Memory B cell (primary cell): ENCODE data around the gene PHACTR1.
"Not testable (repeated sequence)": the region's sequence is repeated elsewhere in the genome, so short reads cannot be mapped to it uniquely, and the experiment has no call there.

Source experiments
- ATAC-seq: fragments of 150-1000 bp; cut with Tn5 transposase; 2 replicates; pipeline ENCODE4 v1.10.0; 2021; ENCODE audit warnings: low read depth, mild to moderate bottlenecking, moderate library complexity
- DNase-seq, 2 donors: peaks; one replicate each; pipeline ENCODE4 v3.0.0; 2022; ENCODE audit warnings: low spot score in 2 of 2
- H3K27ac Mint-ChIP-seq: one replicate; pipeline ENCODE4 v1.8.0; 2022; ENCODE audit warnings: mild to moderate bottlenecking, moderate library complexity, mixed read lengths
- H3K27me3 Mint-ChIP-seq: one replicate; pipeline ENCODE4 v1.8.0; 2022; ENCODE audit warnings: mixed read lengths
- H3K36me3 Mint-ChIP-seq: one replicate; pipeline ENCODE4 v1.8.0; 2022; ENCODE audit warnings: mild to moderate bottlenecking, mixed read lengths
- H3K4me1 Mint-ChIP-seq: one replicate; pipeline ENCODE4 v1.8.0; 2022; ENCODE audit warnings: mixed read lengths
- H3K4me3 Mint-ChIP-seq: one replicate; pipeline ENCODE4 v1.8.0; 2022; ENCODE audit warnings: mild to moderate bottlenecking, moderate library complexity, mixed read lengths
- H3K9me3 Mint-ChIP-seq: one replicate; pipeline ENCODE4 v1.8.0; 2022; ENCODE audit warnings: mixed read lengths

Gene PHACTR1

GRCh38 chr6:13229205-13230085 is 512.9 kb downstream of the PHACTR1 start:
- Mint-ChIP-seq H3K9me3 (peaks cover 2% of the 10 kb centered on the region), H3K4me3 (peak overlapping the region; percentile 54), H3K27ac (no peak overlapping the region), H3K36me3 (peaks cover 2% of the 10 kb centered on the region), H3K27me3 (peaks cover 20% of the 10 kb centered on the region), H3K4me1 (peaks cover 15% of the 10 kb centered on the region)
- ATAC-seq (peak; percentile 93), DNase-seq (peak; percentile 36 to 46)

GRCh38 chr6:13233106-13233505 is 516.5 kb downstream of the PHACTR1 start:
- no peak overlapping the region for H3K4me3 Mint-ChIP-seq
- DNase-seq = no peak
- H3K27ac Mint-ChIP-seq = no peak overlapping the region
- ATAC-seq = no peak
- peaks cover 2% of the 10 kb centered on the region for H3K9me3 Mint-ChIP-seq
- peaks cover 2% of the 10 kb centered on the region for H3K36me3 Mint-ChIP-seq
- peaks cover 13% of the 10 kb centered on the region for H3K27me3 Mint-ChIP-seq
- peaks cover 19% of the 10 kb centered on the region for H3K4me1 Mint-ChIP-seq

DNA sequence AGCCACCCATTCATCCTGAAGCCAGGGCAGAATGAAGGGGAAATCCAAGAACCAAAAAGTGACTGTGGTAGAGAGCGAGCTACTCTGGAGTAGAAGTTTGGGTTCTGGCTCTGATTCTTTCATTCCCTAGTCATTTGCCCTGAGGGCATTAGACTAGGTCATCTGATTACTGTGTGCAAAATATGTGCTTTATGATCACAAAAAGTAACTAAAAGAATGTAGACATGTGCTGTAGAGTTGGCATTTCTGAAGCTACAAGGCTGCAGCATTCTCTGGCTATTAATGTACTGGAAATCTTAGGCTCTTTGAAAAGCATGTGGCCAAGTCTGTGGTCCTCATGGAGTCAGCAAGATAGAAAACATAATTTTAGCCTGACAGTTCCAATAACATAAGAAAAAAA is 517.6 kb downstream of the PHACTR1 start:
- no peak overlapping the region for H3K27ac Mint-ChIP-seq

DNA sequence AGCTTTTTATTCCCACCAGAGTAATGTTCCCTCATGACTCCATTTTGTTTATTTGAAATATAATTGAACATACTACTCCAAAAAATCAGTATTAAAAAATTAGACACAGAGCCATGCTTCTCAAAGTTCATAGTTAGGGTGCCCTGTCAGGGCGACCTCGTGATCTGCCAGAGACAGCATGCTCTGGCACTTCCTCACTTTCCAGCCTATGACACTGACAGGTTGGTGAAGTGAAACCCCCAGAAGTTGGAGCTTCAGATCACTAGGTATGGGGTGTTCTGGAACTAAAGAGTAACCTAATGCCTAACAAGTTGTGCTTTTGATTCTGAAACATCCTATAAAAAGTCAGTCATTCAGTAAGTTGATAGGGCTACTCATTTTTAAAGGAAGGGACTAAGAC is 518.8 kb downstream of the PHACTR1 start:
- Mint-ChIP-seq H3K4me3 (no peak overlapping the region), H3K36me3 (peaks cover 2% of the 10 kb centered on the region), H3K9me3 (peaks cover 2% of the 10 kb centered on the region), H3K27ac (no peak overlapping the region), H3K27me3 (peaks cover 9% of the 10 kb centered on the region), H3K4me1 (peaks cover 13% of the 10 kb centered on the region)
- peak; percentile 99 for ATAC-seq
- no peak for DNase-seq

More for the DNA sequence above, 517.6 kb downstream of the PHACTR1 start:
- peaks cover 13% of the 10 kb centered on the region for H3K27me3 Mint-ChIP-seq
- H3K9me3 Mint-ChIP-seq = peaks cover 2% of the 10 kb centered on the region
- peaks cover 2% of the 10 kb centered on the region for H3K36me3 Mint-ChIP-seq
- ATAC-seq = no peak
- DNase-seq = no peak
- H3K4me3 Mint-ChIP-seq = no peak overlapping the region
- H3K4me1 Mint-ChIP-seq = peaks cover 19% of the 10 kb centered on the region

DNA sequence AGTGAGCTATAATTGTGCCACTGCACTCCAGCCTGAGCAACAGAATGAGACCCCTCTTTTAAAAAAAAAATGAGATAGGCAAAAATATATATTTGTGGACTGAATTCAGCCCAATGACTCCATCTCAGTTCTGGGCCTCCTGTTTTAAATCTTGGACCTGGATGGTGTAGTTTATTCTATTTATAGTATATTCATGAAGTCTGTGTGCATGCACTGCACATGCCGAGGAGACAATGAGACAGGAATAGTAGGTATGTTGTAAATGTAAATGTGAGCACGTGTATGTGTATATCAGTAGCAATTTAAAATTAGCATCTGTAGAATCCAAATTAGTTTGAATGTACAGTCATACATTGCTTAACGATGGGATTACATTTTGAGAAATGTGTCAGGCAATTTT is 520.8 kb downstream of the PHACTR1 start:
- Mint-ChIP-seq H3K9me3 (no peaks in the 10 kb centered on the region), H3K27me3 (peaks cover 9% of the 10 kb centered on the region), H3K27ac (no peak overlapping the region), H3K4me3 (no peak overlapping the region), H3K36me3 (no peaks in the 10 kb centered on the region), H3K4me1 (peaks cover 11% of the 10 kb centered on the region)
- DNase-seq (no peak), ATAC-seq (no peak)

- Mint-ChIP-seq H3K4me3 (no peak overlapping the region), H3K27ac (no peak overlapping the region), H3K4me1 (peaks cover 10% of the 10 kb centered on the region), H3K9me3 (no peaks in the 10 kb centered on the region), H3K36me3 (no peaks in the 10 kb centered on the region), H3K27me3 (peaks cover 5% of the 10 kb centered on the region)
- DNase-seq = no peak
- ATAC-seq = no peak
Measured at GRCh38 chr6:13238017-13238416, 521.5 kb downstream of the PHACTR1 start.

- H3K36me3 Mint-ChIP-seq = peaks cover 2% of the 10 kb centered on the region
- H3K27me3 Mint-ChIP-seq = peaks cover 4% of the 10 kb centered on the region
- H3K4me3 Mint-ChIP-seq = no peak overlapping the region
- ATAC-seq = no peak
- no peak for DNase-seq
- H3K4me1 Mint-ChIP-seq = peaks cover 10% of the 10 kb centered on the region
- no peak overlapping the region for H3K27ac Mint-ChIP-seq
- peaks cover 2% of the 10 kb centered on the region for H3K9me3 Mint-ChIP-seq
Measured at GRCh38 chr6:13238640-13239216, 522.2 kb downstream of the PHACTR1 start.

- no peak for DNase-seq
- Mint-ChIP-seq H3K36me3 (peaks cover 2% of the 10 kb centered on the region), H3K27me3 (peaks cover 5% of the 10 kb centered on the region), H3K4me3 (no peak overlapping the region), H3K27ac (no peak overlapping the region), H3K4me1 (peaks cover 10% of the 10 kb centered on the region), H3K9me3 (peaks cover 5% of the 10 kb centered on the region)
- no peak for ATAC-seq
Measured at GRCh38 chr6:13239530-13240455, 523.2 kb downstream of the PHACTR1 start.

DNA sequence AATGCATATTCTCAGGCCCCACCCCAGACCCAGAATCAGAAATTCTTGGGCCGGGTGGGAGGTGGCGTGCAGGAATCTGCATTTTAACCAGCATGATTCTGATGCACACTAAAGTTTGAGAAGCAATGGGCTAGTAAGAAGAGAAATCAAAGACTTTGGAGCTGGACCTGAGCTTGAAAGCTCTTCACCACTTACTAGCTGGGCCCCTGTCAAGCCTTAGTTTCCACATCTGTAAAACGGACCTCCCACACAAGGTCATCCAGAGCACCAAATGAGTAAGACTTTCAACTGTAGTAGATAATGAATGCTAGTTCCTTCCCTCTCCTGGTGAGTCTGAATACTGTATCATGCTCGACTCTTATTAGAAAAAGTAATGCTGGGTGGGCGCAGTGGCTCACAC is 524.8 kb downstream of the PHACTR1 start:
- ATAC-seq = no peak
- Mint-ChIP-seq H3K27ac (no peak overlapping the region), H3K4me1 (peaks cover 6% of the 10 kb centered on the region), H3K4me3 (no peak overlapping the region), H3K9me3 (peaks cover 5% of the 10 kb centered on the region), H3K27me3 (peaks cover 5% of the 10 kb centered on the region), H3K36me3 (peaks cover 2% of the 10 kb centered on the region)
- no peak for DNase-seq

GRCh38 chr6:13242178-13242577 is 525.6 kb downstream of the PHACTR1 start:
- Mint-ChIP-seq H3K27me3 (peaks cover 5% of the 10 kb centered on the region), H3K36me3 (peaks cover 2% of the 10 kb centered on the region), H3K27ac (no peak overlapping the region), H3K4me1 (peaks cover 6% of the 10 kb centered on the region), H3K9me3 (peaks cover 5% of the 10 kb centered on the region), H3K4me3 (no peak overlapping the region)
- DNase-seq (no peak), ATAC-seq (no peak)

DNA sequence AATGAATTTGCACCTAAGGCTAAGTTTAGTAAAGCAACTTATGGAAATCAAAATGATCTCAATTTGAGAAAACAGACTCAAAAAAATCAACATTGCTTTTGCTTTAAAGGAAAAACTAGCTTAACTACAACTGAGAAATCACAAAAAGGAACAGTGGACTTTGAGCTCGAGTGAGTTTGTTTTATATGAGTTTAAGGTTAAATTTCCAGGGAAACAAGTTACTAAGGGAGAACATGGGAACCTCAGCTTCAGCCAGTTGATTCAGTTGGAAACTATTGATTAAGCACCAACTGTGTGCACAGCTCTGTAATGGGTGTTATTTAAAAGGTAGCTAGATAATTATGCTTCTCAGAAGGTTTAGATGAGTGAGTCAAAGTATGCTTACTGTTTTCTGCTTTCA is 526.0 kb downstream of the PHACTR1 start:
- no peak overlapping the region for H3K4me3 Mint-ChIP-seq
- H3K27ac Mint-ChIP-seq = no peak overlapping the region
- ATAC-seq (no peak), DNase-seq (no peak)
- H3K36me3 Mint-ChIP-seq = peaks cover 2% of the 10 kb centered on the region
- peaks cover 6% of the 10 kb centered on the region for H3K4me1 Mint-ChIP-seq
- H3K9me3 Mint-ChIP-seq = peaks cover 5% of the 10 kb centered on the region
- H3K27me3 Mint-ChIP-seq = peaks cover 5% of the 10 kb centered on the region

DNA sequence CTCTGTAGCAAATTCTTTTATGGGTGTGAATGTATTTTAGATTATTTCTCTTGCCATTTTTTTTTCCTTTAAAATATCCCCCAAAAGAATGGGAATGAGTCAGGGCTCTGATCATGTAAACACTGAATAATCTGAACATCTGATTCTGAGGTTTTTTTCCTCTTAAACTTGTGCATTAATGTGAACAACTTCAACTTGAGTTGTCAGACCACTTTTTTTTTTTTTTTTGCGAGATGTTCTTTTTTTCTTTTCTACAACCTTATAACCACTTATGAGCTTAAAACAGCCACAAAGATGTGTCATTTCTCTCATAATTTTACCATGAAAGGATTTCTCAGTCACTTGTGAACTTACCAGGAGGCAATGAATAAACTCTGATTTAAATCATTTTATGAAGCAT is 526.5 kb downstream of the PHACTR1 start:
- ATAC-seq (no peak), DNase-seq (no peak)
- Mint-ChIP-seq H3K27ac (no peak overlapping the region), H3K36me3 (peaks cover 2% of the 10 kb centered on the region), H3K9me3 (peaks cover 5% of the 10 kb centered on the region), H3K4me3 (no peak overlapping the region), H3K4me1 (peaks cover 6% of the 10 kb centered on the region), H3K27me3 (peaks cover 5% of the 10 kb centered on the region)

DNA sequence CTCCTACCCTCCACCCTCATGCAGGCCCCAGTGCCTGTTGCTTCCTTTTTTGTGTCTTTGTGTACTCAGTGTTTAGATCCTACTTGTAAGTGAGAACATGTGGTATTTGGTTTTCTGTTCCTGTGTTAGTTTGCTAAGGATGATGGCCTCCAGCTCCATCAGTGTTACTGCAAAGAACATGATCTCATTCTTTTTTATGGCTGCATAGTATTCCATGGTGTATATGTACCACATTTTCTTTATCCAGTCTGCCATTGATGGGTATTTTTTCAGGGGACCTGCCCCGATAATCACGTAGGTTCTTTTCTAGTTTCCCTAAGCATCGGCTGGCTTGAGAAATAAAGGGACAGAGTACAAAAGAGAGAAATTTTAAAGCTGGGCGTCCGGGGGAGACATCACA is 527.2 kb downstream of the PHACTR1 start:
- H3K27ac Mint-ChIP-seq, H3K27me3 Mint-ChIP-seq: not testable (repeated sequence)

DNA sequence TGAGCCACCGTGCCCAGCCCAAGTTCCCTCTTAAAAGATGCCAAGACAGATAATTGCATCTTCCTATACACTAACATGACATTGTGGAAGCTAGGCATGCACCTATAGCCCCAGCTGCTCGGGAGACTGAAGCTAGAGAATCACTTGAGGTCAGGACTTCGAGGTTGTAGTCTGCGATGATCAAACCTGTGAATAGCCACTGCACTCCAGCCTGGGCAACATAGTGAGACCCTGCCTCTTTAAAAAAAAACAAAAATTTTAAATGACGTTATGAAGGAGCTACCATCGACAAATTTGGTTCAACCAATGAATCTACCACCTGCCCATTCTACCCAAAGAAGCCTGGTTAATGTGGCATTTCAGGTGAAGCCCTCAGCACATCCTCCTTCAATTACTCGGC is 531.1 kb downstream of the PHACTR1 start:
- peaks cover 5% of the 10 kb centered on the region for H3K27me3 Mint-ChIP-seq
- DNase-seq = no peak
- no peak overlapping the region for H3K27ac Mint-ChIP-seq

More for the DNA sequence above, 527.2 kb downstream of the PHACTR1 start:
- not testable (repeated sequence) for H3K9me3 Mint-ChIP-seq, DNase-seq, ATAC-seq, H3K4me1 Mint-ChIP-seq, H3K4me3 Mint-ChIP-seq, H3K36me3 Mint-ChIP-seq

More for the DNA sequence above, 531.1 kb downstream of the PHACTR1 start:
- no peak for ATAC-seq
- no peak overlapping the region for H3K4me3 Mint-ChIP-seq
- peaks cover 5% of the 10 kb centered on the region for H3K9me3 Mint-ChIP-seq
- peaks cover 6% of the 10 kb centered on the region for H3K4me1 Mint-ChIP-seq
- peaks cover 2% of the 10 kb centered on the region for H3K36me3 Mint-ChIP-seq
